BJ (cell line): ENCODE data around the gene UNC80. TPM values are rescaled to one million over a fixed set of nuclear protein-coding genes. Genes with fewer than 3 reads are reported as not detected.

ENCODE experiments used
- CTCF ChIA-PET: fragments of 350-600 bp; formaldehyde crosslinking; extraction: SDS; loops from one replicate; lab custom pipeline; 2021; ENCODE audit warnings: antibody characterized with exemption, inconsistent platforms; lab: Yijun Ruan, JAX
- POLR2A ChIA-PET: fragments of 300-600 bp; sonication (Branson Sonifier 250); formaldehyde crosslinking; extraction: SDS; loops from one replicate; lab custom pipeline; 2021; ENCODE audit warnings: antibody characterized with exemption; lab: Charles Lee
- DNase-seq: peaks from one replicate; pipeline ENCODE4 v3.0.0-alpha.2; 2011; ENCODE audit warnings: low read depth
- H3K27me3 ChIP-seq: 2 replicates; pipeline ENCODE4 v1.6.0; 2011; ENCODE audit warnings: low read length; ENCODE audit not compliant: control insufficient read depth, insufficient read depth
- H3K36me3 ChIP-seq: 2 replicates; pipeline ENCODE4 v1.5.1; 2011; ENCODE audit warnings: low read length; ENCODE audit not compliant: control insufficient read depth, insufficient read depth
- H3K4me3 ChIP-seq: 2 replicates; pipeline ENCODE4 v1.5.1; 2011; ENCODE audit warnings: low read depth, mild to moderate bottlenecking, control low read depth, low read length
- polyA plus RNA-seq: library from polyadenylated mRNA; depleted of rRNA; stranded (reverse); fragments of >200 nt; gene quantifications from 2 replicates; pipeline ENCODE4 v1.2.3, GENCODE V29; 2011
- TF ChIP-seq, protein P1 (sequence below): IDR thresholded peaks from 2 replicates; pipeline ENCODE4 v1.5.1; 2011; ENCODE audit warnings: low read depth, mild to moderate bottlenecking, control low read depth, inconsistent platforms, low read length, moderate library complexity; ENCODE audit not compliant: insufficient read depth

Gene UNC80
- polyA plus RNA-seq, 1 experiment, result not detected

DNA sequence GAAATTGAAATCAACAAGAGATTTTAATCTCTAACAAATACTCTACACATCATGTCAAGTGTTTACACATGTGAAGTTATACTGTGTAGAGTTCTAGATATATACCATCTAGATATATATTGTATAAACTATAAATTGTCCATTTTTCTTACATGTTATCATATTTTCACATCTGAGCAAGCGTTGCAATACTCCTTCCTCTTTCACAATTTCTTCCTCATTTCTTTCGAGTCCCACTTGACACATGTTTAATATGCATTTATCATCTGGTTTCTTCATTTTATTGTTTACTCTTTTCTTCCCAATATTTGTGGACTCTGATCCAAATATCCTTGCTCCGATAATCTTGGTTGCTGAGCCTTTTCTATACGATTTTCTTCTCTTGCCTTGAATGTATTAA lies 50.2 kb downstream of the UNC80 start:
- Histone ChIP-seq H3K4me3 (no peak overlapping the region), H3K36me3 (no peaks in the 10 kb centered on the region), H3K27me3 (no peaks in the 10 kb centered on the region)
- CTCF ChIA-PET, result no interaction called here
- no peak for DNase-seq
- TF ChIP-seq, protein P1, sequence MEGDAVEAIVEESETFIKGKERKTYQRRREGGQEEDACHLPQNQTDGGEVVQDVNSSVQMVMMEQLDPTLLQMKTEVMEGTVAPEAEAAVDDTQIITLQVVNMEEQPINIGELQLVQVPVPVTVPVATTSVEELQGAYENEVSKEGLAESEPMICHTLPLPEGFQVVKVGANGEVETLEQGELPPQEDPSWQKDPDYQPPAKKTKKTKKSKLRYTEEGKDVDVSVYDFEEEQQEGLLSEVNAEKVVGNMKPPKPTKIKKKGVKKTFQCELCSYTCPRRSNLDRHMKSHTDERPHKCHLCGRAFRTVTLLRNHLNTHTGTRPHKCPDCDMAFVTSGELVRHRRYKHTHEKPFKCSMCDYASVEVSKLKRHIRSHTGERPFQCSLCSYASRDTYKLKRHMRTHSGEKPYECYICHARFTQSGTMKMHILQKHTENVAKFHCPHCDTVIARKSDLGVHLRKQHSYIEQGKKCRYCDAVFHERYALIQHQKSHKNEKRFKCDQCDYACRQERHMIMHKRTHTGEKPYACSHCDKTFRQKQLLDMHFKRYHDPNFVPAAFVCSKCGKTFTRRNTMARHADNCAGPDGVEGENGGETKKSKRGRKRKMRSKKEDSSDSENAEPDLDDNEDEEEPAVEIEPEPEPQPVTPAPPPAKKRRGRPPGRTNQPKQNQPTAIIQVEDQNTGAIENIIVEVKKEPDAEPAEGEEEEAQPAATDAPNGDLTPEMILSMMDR, result no peak
- POLR2A ChIA-PET, result no interaction called here

DNA sequence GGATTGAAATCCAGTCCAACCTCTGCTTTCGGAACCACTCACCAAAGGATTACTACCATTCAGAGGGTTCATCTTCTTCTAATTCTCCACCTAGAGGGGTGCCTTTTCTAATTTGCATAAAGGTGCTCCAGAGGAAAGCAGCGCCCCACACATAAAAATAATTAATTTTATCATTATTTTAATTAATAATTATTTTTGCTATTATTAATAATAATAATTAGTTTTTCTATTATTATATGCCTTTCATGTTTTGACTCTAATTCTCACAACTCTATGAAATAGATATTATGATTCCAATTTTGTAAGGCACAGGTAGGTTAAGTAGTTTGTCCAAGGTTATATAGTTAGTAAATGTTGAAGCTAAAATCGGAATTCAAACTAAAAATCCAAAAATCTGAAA lies 51.9 kb downstream of the UNC80 start:
- POLR2A ChIA-PET, result no interaction called here
- TF ChIP-seq, protein P1, result no peak
- H3K4me3 ChIP-seq, result no peak overlapping the region
- no peak for DNase-seq
- H3K27me3 ChIP-seq, result no peaks in the 10 kb centered on the region
- CTCF ChIA-PET, result interaction anchor here (1.1 to 1.3 kb wide), 2 partner anchors 10 to 17 kb away, joined by 3 read pairs; no protein-coding TSS in a partner anchor
- H3K36me3 ChIP-seq, result no peaks in the 10 kb centered on the region

DNA sequence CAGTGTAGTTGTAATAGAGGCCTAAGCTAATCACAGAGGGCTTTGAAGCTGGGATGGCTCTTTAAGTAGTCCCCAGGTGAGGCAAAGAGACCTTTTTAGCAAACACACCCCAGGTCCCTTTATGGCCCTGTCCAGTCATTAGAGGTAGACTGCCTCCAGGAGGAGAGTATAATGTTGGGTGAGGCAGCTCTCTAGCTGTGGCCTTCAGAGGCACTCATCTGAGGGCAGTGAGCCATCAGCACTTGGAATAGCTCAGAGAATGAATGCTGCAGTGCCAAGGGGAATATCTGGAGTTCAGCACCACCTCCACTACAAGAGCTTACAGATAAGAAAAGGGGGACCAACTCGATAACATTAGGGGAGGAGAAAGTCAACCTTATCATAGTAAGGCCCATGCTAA lies 52.8 kb downstream of the UNC80 start:
- H3K27me3 ChIP-seq, result no peaks in the 10 kb centered on the region
- CTCF ChIA-PET, result interaction anchor here (1.1 kb wide), 1 partner anchor 11 kb away, joined by 3 read pairs; no protein-coding TSS in a partner anchor
- no peaks in the 10 kb centered on the region for H3K36me3 ChIP-seq
- POLR2A ChIA-PET, result no interaction called here
- DNase-seq, result no peak
- TF ChIP-seq, protein P1, result no peak
- no peak overlapping the region for H3K4me3 ChIP-seq

DNA sequence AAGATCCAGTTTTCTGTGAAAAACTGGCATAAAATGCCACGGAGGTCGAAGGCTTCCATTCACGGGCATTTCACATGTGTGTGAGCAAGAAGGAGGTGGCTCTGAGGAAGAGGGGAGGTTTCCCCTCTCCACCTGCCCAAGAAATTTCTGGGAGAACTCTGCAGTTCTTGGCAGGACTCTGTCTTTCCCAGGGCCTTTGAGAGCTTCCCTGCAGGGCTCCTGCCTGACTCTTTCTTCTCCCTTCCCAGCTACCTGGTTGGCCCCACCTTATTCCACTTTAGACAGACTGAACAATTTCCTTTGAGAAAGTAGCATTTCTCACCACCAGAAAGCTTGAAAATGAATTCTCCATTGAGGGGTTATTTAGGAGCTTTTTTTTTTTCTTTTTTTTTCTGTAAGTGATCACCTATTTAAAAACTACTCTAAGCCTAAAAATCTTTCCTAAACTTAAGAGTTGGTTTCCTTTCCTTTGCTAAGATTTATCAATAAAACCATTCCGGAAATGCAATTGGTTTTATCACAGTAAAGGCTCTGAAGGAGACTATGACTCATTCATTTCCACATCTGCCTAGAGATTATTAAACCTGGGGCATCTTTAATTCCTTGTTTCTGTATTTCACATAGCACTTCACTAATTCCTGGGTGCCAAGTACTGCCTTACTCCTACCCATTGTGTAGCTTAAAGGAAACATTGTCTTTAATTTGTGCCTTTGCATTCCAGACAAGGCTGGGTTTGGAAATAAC lies 59.3 kb downstream of the UNC80 start:
- Histone ChIP-seq H3K4me3 (no peak overlapping the region), H3K36me3 (no peaks in the 10 kb centered on the region), H3K27me3 (no peaks in the 10 kb centered on the region)
- TF ChIP-seq, protein P1, result no peak
- no peak for DNase-seq
- CTCF ChIA-PET, result no interaction called here
- POLR2A ChIA-PET, result no interaction called here

DNA sequence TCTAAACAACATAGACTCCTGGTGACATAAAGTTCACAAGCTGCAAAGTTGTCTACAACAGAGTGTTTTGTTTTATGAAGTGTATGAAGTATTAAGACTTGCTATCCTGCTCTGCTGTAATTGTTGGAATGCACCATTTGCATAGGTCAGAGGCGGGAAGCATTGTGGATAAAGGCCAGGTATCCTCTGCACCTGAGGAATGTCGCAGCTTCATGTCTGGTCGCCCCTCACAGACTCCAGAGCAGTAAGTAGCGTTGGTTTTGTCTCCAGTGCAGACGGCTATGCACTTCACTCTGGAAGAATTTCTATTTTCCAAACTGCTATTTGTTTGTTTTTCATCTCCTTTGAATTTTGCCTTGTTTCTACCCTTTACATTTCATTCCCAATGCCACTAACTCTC lies 63.1 kb downstream of the UNC80 start:
- no peak overlapping the region for H3K4me3 ChIP-seq
- ChIA-PET POLR2A (no interaction called here), CTCF (no interaction called here)
- no peaks in the 10 kb centered on the region for H3K27me3 ChIP-seq
- no peak for DNase-seq
- H3K36me3 ChIP-seq, result no peaks in the 10 kb centered on the region
- TF ChIP-seq, protein P1, result no peak
